ENCODE data around the gene SLC10A6.

GRCh38 chr4:86834901-86835300 is 14.3 kb downstream of the SLC10A6 start:
- TF ChIP-seq HDGF (IDR thresholded peaks at IDR 0.05), result no peak
- no peak for TF ChIP-seq KAT8 (IDR thresholded peaks at IDR 0.05; ENCODE audit: low read depth)
- TF ChIP-seq ZNF316 (IDR thresholded peaks at IDR 0.05), result no peak
- no peak for TF ChIP-seq ATF7 (IDR thresholded peaks at IDR 0.05)
- TF ChIP-seq, protein P1, sequence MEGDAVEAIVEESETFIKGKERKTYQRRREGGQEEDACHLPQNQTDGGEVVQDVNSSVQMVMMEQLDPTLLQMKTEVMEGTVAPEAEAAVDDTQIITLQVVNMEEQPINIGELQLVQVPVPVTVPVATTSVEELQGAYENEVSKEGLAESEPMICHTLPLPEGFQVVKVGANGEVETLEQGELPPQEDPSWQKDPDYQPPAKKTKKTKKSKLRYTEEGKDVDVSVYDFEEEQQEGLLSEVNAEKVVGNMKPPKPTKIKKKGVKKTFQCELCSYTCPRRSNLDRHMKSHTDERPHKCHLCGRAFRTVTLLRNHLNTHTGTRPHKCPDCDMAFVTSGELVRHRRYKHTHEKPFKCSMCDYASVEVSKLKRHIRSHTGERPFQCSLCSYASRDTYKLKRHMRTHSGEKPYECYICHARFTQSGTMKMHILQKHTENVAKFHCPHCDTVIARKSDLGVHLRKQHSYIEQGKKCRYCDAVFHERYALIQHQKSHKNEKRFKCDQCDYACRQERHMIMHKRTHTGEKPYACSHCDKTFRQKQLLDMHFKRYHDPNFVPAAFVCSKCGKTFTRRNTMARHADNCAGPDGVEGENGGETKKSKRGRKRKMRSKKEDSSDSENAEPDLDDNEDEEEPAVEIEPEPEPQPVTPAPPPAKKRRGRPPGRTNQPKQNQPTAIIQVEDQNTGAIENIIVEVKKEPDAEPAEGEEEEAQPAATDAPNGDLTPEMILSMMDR (IDR thresholded peaks at IDR 0.05 in 2 of 3, conservative IDR thresholded peaks at IDR 0.05 in 1 of 3; ENCODE audit: insufficient read depth in 2 of 3, low read depth in 1 of 3, low read length in 3 of 3), result no peak
- no peak for TF ChIP-seq IRF2 (CRISPR knock-in tag; IDR thresholded peaks at IDR 0.05)
- TF ChIP-seq ZNF121 (CRISPR knock-in tag; conservative IDR thresholded peaks at IDR 0.05), result no peak
